GM12878 (cell line): ENCODE results near the gene RPLP2. TPM values are rescaled to one million over a fixed set of nuclear protein-coding genes. Genes with fewer than 3 reads are reported as not detected.

Source experiments
- ATF3 ChIP-seq: IDR thresholded peaks from 2 replicates; pipeline ENCODE4 v1.6.1; 2011; ENCODE audit warnings: low read depth, mild to moderate bottlenecking, low read length, moderate library complexity, borderline replicate concordance; ENCODE audit errors: extremely low read depth
- BACH1 ChIP-seq: fragments of 450-650 bp; IDR thresholded peaks from 2 replicates; pipeline ENCODE4 v1.6.1; 2017; ENCODE audit warnings: mild to moderate bottlenecking, borderline replicate concordance
- CEBPB ChIP-seq, 2 experiments: fragments of 150-350 bp in 1 of 2; IDR thresholded peaks; 2 replicates each; pipeline ENCODE4 v1.6.1; 2012 to 2014; ENCODE audit warnings: low read depth in 2 of 2, low read length in 2 of 2, borderline replicate concordance in 1 of 2, inconsistent platforms in 1 of 2
- CREB1 ChIP-seq: IDR thresholded peaks from 2 replicates; pipeline ENCODE4 v1.6.1; 2012; ENCODE audit warnings: low read depth, mild to moderate bottlenecking, inconsistent platforms
- ESRRA ChIP-seq: IDR thresholded peaks from 2 replicates; pipeline ENCODE4 v1.6.1; 2012; ENCODE audit warnings: mild to moderate bottlenecking, low read length, improper control_type of control experiment
- EZH2 ChIP-seq: IDR thresholded peaks from 2 replicates; pipeline ENCODE4 v1.6.1; 2012; ENCODE audit warnings: low read depth, mild to moderate bottlenecking, control low read depth, inconsistent platforms, low read length, borderline replicate concordance; ENCODE audit not compliant: control insufficient read depth
- GABPA ChIP-seq: IDR thresholded peaks from 2 replicates; pipeline ENCODE4 v1.6.1; 2014; ENCODE audit warnings: antibody characterized with exemption, low read depth, mild to moderate bottlenecking, inconsistent platforms
- HDAC6 ChIP-seq: fragments of 200-600 bp; sonication (generic); IDR thresholded peaks from one replicate; pipeline ENCODE4 v1.8.0; 2017; ENCODE audit warnings: antibody characterized with exemption; ENCODE audit not compliant: unreplicated experiment
- HSF1 ChIP-seq: fragments of 150-350 bp; IDR thresholded peaks from 2 replicates; pipeline ENCODE4 v1.6.1; 2014; ENCODE audit warnings: mild to moderate bottlenecking, low read depth, low read length
- JUNB ChIP-seq: IDR thresholded peaks from 2 replicates; pipeline ENCODE4 v1.6.1; 2016; ENCODE audit warnings: antibody characterized with exemption, mild to moderate bottlenecking
- KLF5 ChIP-seq: fragments of 450-650 bp; IDR thresholded peaks from 2 replicates; pipeline ENCODE4 v1.6.1; 2014; ENCODE audit warnings: mild to moderate bottlenecking; ENCODE audit not compliant: partially characterized antibody
- LARP7 ChIP-seq: fragments of 450-650 bp; IDR thresholded peaks from 2 replicates; pipeline ENCODE4 v1.6.1; 2017; ENCODE audit warnings: mild to moderate bottlenecking
- MTA3 ChIP-seq: IDR thresholded peaks from 2 replicates; pipeline ENCODE4 v1.6.1; 2012; ENCODE audit warnings: low read length, inconsistent platforms, borderline replicate concordance
- MYC ChIP-seq: IDR thresholded peaks from 2 replicates; pipeline ENCODE4 v1.6.1; 2011; ENCODE audit warnings: mild to moderate bottlenecking, low read length, moderate library complexity, inconsistent platforms; ENCODE audit not compliant: insufficient read depth, insufficient replicate concordance, insufficient read length, severe bottlenecking
- NBN ChIP-seq: fragments of 450-650 bp; IDR thresholded peaks from 2 replicates; pipeline ENCODE4 v1.6.1; 2016
- PBX3 ChIP-seq: IDR thresholded peaks from 2 replicates; pipeline ENCODE4 v1.6.1; 2011; ENCODE audit warnings: mild to moderate bottlenecking, low read depth, low read length, moderate library complexity; ENCODE audit not compliant: insufficient replicate concordance
- PML ChIP-seq: IDR thresholded peaks from 2 replicates; pipeline ENCODE4 v1.6.1; 2012; ENCODE audit warnings: low read length, inconsistent platforms
- RAD51 ChIP-seq: fragments of 450-650 bp; IDR thresholded peaks from 2 replicates; pipeline ENCODE4 v1.6.1; 2016; ENCODE audit warnings: moderate library complexity, mild to moderate bottlenecking, inconsistent platforms
- RELB ChIP-seq: fragments of 450-650 bp; IDR thresholded peaks from 2 replicates; pipeline ENCODE4 v1.6.1; 2017; ENCODE audit warnings: low read depth, mild to moderate bottlenecking, moderate library complexity
- SMAD5 ChIP-seq: IDR thresholded peaks from 2 replicates; pipeline ENCODE4 v1.6.1; 2016; ENCODE audit warnings: antibody characterized with exemption, low read depth
- TAF1 ChIP-seq: IDR thresholded peaks from 2 replicates; pipeline ENCODE4 v1.6.1; 2011; ENCODE audit warnings: mild to moderate bottlenecking, low read depth, low read length, borderline replicate concordance
- TCF7 ChIP-seq: IDR thresholded peaks from 2 replicates; pipeline ENCODE4 v1.6.1; 2014; ENCODE audit warnings: antibody characterized with exemption, borderline replicate concordance
- USF2 ChIP-seq: IDR thresholded peaks from 2 replicates; pipeline ENCODE4 v1.6.1; 2011; ENCODE audit warnings: low read depth, low read length, improper control_type of control experiment, borderline replicate concordance
- ZNF207 ChIP-seq: fragments of 450-650 bp; IDR thresholded peaks from 2 replicates; pipeline ENCODE4 v1.6.1; 2014; ENCODE audit warnings: antibody characterized with exemption, mild to moderate bottlenecking, borderline replicate concordance
- ZNF622 ChIP-seq: fragments of 450-650 bp; IDR thresholded peaks from 2 replicates; pipeline ENCODE4 v1.6.1; 2017; ENCODE audit warnings: mild to moderate bottlenecking, inconsistent platforms
- polyA plus RNA-seq, 11 experiments: library from polyadenylated mRNA; depleted of rRNA in 4 of 11; unstranded in 6 of 11; stranded (reverse) in 5 of 11; fragments of >200 nt; fragmentation: Nextera tagmentation in 4 of 11; fragmentation: Illumina TruSeq in 1 of 11; extraction: Ambion mirVana in 4 of 11; extraction: Trizol in 1 of 11; gene quantifications; 1 replicate in 1 of 11; 2 replicates in 10 of 11; pipeline versions ENCODE4 v1.2.1 to v1.2.3, GENCODE V29; 2011 to 2016; ENCODE audit warnings: inconsistent platforms in 2 of 11, missing spikeins in 2 of 11, low read depth in 1 of 11
- total RNA-seq, 4 experiments: library from RNA; depleted of rRNA in 3 of 4; stranded (reverse); fragments of >200 nt in 3 of 4; fragmentation: Illumina TruSeq in 1 of 4; extraction: Trizol in 1 of 4; gene quantifications; 2 replicates each; pipeline versions ENCODE4 v1.2.1 to v1.2.3, GENCODE V29; 2013 to 2021

RPLP2 gene
- total and polyA plus RNA-seq, 10 of the 15 experiments (the other 5 are each of a cell fraction or from before 2014, with no cell fraction given) = 488 to 3,558 (median 1,481) TPM

- peak; percentile 92 for TF ChIP-seq BACH1
- peak; percentile 74; the same call in 1 of the 2 replicates for TF ChIP-seq TAF1
- TF ChIP-seq RELB = no peak
- no peak for TF ChIP-seq ESRRA
- no peak for TF ChIP-seq ZNF622
- no peak for TF ChIP-seq ATF3
- TF ChIP-seq USF2 = no peak
- no peak for TF ChIP-seq JUNB
- TF ChIP-seq HDAC6 = no peak
- TF ChIP-seq CEBPB (IDR thresholded peaks at IDR 0.05; ENCODE audit: borderline replicate concordance in 1 of 2, low read depth in 2 of 2, low read length in 2 of 2) = no peak
- no peak for TF ChIP-seq MYC
- no peak; the same call in 1 of the 2 replicates for TF ChIP-seq SMAD5
- peak; percentile 64 for TF ChIP-seq KLF5
- no peak for TF ChIP-seq HSF1
- no peak for TF ChIP-seq EZH2
- TF ChIP-seq ZNF207 = peak; percentile 71; the same call in 1 of the 2 replicates
- no peak for TF ChIP-seq RAD51
- no peak for TF ChIP-seq GABPA
- no peak for TF ChIP-seq MTA3
- TF ChIP-seq PBX3 = no peak
- TF ChIP-seq CREB1 = no peak
- TF ChIP-seq NBN = no peak
- TF ChIP-seq TCF7 = no peak
- TF ChIP-seq LARP7 = peak; percentile 94
- no peak; the same call in 1 of the 2 replicates for TF ChIP-seq PML
These were observed 9.6 kb downstream of the RPLP2 start (continued) for GRCh38 chr11:819129-819931.
